Astrocyte of the hippocampus (primary cell): ENCODE measurements around the gene ZNF593.

ENCODE experiments used
- DNase-seq: peaks from one replicate; pipeline ENCODE4 v3.0.0; 2011; ENCODE audit warnings: low read depth, low spot score

ZNF593 gene

DNA sequence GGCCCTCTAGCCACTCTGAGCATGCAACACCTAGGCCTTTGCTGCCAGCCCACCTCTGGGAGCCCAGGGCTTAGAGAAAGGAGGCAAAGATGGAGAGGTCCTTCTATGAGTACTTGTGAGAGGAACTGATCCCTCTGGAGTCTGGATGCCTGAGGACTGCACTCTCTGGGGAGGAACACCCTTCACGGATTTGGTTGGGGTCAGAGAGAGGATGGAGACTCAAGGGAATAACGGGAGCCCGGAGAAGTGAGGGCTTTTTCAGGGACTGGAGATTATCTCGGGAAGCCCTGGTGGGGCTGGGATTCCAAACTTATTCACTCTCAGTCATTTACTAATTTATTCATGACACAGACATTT lies 532 bp upstream of the ZNF593 start:
- DNase-seq, result no peak

DNA sequence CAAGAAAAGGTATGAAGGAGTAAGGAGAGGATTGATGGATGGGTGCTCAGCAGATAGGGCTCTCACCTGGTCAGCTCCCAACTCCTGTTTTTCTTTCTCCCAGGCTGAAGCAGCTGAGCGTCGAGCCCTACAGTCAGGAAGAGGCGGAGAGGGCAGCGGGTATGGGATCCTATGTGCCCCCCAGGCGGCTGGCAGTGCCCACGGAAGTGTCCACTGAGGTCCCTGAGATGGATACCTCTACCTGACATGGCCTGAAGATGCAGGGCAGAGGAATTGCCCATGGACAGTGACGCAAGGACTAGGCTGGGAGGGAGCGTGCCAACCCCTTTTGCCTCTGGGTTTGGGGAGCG lies 739 bp downstream of the ZNF593 start:
- no peak for DNase-seq

DNA sequence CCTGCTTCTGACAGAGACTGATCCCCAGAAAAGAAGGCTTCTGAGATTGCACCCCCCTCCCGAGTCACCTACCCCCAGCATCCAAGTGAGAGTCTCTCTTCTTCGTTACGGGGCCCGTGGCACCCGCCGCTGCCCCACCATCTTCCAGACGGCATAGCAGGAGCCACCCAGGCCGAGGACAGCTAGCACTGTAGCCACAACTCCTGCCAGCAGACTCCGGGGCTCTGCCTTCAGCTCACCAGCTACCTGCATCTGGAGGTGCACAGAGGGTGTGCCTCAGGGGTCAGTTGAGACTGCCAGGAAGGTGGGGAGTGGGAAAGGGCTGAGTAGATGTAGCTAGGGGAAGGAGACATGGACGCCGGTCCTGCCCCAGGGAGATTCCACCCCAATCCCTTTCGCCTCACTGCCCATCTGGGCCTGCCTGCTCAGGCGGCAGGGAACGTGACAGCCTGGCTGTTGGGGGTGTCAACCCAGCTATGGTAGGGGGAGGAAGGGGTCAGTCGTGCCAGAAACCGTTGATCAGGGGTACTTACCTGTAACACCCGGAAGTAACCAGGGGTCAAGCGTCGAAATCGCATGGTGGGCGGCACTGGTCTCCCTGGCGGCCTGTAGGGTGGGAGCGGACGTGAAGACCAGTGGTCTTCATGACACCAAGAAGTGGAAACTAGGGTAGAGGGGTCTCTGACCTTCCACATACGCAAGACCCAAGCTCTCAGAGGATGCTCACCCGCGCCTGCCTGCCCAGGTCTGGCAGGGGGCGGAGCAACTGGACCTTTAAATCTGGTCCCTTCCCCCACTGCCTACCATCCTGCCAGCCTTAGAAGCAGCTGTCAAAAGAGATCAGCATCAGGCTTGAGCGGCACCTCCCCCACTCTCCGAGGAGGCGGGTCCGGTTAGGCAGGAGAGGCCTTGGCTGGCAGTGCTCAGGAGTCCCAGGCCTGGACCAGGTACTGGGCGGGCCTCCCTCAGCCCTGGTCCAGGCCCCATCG lies 1.7 kb downstream of the ZNF593 start, which contains the start of gene ZNF593OS:
Gene ZNF593OS (minus strand): TSS at position 749 of the 989 bp plus-strand sequence. CDS start 171 bp downstream, at position 578.
- DNase-seq, result no peak

DNA sequence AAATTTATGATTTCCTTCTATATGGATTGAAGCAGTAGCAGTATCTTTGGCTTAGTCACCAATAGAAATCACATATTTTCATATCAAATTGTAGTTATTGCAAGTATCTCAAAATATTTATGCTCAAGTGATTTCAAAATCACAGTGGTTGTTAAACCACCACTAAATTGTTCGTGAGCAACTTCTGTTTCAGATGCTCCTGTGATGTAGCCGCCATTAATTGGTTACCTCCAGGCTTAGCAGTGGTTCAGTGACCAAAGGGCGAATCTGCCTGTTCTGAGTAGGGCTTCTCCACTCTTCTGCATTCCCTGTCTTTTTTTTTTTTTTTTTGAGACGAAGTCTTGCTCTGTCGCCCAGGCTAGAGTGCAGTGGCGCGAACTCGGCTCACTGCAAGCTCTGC lies 5.6 kb downstream of the ZNF593 start:
- DNase-seq, result no peak

DNA sequence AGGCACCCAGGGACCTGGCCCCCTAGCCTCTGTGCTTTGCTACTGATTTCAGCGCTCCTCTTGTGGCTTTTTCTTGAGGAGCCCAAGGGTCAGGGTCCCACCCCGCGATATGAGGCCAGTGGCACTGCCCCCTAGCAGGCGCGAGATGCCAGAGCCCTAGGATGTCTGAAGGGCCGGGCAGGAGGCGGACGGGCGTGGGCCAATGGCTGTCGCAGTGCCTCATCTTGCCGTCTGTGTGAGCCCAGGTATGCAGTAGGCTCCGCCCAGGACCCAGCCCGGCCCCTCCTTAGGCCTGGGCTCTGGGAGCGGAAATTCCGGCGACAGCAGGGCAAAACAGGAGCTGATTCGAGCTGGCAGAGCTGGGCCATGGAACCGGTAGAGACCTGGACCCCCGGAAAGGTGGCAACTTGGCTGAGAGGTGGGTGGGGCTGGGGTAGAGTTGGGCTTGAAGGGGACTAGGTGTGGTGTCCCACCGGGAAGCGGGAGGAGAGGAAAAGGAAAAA lies 7.5 kb downstream of the ZNF593 start, which contains the start of gene CNKSR1:
Gene CNKSR1 (plus strand): TSS at position 310 of the 503 bp plus-strand sequence. CDS start 57 bp downstream, at position 367.
- no peak for DNase-seq

DNA sequence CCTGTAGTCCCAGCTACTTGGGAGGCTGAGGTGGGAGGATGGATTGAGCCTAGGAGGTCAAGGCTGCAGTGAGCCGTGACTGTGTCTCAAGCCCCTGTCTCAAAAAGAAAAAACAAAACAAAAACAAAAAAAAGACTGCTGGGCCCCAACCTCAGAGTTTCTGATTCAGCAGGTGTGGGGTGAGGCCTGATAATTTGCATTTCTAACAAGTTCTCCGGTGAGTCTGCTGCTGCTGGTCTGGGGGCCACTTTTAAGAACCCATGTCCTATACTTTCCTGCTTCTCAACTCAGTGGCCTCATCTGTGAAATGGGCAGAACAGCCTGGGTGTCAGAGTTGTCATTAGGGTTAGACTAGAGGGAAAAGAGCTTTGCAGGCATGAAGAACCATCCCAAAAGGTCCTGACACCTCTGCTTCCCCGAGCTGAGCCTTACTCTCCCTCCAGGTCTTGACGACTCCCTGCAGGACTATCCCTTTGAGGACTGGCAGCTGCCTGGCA lies 10.3 kb downstream of the ZNF593 start:
- DNase-seq, result no peak

DNA sequence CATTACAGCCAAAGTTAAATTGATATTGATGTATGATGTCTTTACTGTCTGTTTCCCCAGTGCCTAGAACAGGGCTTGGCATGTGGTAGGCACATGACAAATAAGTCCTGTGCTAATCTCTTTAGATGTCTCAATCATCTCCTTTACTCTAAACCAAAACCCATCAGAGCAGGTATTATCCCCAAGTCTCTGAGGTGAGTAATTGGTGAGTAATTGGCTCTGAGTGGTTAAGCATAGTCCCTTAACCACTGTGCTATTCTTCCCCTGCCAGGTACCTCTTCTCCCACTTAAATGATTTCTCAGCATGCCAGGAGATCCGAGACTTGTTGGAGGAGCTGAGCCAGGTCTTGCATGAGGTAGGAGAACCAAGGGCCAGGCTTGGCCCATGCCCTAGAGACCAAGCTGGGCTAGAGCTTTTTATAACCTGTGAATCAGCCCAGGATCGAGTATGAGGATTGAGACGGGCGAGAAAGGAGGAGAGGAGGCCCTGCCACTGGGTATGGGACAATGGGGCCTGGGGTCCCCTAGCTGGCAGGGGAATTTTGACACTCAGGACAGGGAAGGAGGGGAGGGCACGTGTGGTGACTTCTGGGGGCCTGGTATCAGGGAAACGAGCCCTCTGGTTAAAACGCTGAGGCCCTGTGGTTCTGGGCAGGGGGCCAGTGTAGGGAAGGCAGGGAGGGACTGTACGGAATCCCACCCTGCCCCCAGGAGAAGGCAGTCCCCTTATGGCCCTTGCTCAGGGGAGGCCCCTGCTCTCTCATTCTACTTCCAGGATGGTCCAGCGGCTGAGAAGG lies 12.1 kb downstream of the ZNF593 start:
- peak; percentile 43 for DNase-seq

DNA sequence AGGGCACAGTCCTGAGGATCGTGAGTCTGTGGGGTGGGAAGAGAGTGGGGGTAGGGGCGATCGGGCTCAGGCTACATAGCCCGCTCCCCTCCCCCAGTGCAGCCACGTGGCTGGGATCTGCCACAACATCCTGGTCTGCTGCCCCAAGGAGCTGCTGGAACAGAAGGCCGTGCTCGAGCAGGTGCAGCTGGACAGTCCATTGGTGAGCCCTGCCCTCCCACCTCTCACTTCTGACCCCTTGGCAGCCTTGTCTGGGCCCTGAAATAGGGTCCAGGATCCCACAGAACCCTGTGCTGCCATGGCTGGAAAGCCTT lies 12.6 kb downstream of the ZNF593 start:
- DNase-seq, result no peak

DNA sequence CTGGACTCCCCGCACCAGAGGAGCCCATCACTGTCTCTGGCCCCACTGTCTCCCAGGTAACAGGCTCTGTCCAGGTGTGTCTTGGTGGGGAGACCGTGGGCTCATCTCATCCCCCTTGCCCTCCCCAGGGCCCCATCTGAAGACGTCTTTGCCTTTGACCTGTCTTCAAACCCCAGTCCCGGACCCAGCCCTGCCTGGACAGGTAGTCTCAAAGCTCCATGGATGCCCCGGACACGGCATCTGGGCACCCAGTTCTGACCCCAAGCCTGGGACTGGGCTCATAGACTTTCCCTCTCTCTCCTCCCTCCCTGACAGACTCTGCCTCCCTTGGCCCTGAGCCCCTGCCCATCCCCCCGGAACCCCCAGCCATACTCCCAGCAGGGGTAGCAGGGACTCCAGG lies 14.4 kb downstream of the ZNF593 start:
- no peak for DNase-seq

DNA sequence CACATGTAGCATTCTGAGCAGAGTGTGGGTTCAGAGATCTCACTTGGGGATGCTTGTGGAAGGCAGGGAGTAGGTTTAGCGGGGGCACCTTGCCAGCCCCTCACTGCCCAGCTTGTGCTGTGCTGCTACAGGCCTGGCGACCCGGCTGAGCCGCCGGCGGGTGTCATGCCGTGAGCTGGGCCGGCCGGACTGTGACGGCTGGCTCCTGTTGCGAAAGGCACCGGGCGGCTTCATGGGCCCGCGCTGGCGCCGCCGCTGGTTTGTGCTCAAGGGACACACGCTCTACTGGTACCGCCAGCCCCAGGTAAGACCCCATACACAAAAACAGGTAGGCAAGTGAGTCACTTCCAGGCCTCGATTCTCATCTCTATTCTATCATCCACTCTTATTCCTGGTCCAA lies 15.2 kb downstream of the ZNF593 start:
- DNase-seq, result no peak

DNA sequence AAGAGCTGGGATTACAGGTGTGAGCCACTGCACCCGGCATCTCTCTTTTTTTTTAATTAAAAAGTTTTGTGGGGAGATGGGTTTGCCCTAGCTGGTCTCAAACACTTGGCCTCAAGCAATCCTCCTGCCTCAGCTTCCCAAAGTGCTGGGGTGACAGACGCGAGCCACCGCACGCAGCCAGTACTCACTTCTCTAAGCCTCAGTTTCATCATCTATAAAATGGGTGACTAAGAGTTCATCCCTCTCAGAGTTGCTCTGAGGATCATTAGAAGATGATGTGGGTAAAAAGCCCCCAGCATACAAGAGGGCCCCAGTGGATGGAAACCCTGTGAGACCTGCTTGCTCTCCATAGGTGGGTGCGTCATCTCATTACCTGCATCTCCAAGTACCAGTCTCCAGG lies 18.2 kb downstream of the ZNF593 start:
- DNase-seq, result no peak

DNA sequence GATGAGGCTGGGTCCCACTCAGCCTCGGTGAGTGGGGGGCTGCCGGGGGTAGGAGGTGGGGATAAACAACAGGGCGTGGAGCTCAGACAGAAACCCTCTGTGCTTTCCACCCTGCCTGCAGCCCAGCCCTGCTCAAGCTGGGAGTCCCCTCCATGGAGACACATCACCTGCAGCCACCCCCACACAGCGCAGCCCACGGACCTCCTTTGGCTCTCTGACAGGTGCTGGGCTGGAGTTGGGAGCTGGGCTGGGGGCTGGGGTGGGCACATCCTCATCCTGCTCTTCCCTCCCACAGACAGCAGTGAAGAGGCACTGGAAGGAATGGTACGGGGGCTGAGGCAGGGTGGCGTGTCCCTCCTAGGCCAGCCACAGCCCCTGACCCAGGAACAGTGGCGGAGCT lies 18.8 kb downstream of the ZNF593 start:
- no peak for DNase-seq

DNA sequence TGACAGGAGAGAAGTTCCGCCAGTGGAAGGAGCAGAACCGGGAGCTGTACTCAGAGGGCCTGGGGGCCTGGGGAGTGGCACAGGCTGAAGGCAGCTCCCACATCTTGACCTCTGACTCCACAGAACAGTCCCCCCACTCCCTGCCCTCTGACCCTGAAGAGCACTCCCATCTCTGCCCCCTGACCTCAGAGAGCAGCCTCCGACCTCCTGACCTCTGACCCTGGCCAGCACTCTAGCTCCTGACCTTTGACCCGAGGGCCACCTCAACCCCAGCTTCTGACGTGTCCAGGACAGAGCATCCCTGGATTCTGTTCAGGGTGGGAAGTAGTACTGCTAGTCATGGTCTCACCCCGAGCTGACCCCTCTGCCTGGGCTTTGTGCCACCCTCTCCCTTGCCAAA lies 19.6 kb downstream of the ZNF593 start:
- no peak for DNase-seq

DNA sequence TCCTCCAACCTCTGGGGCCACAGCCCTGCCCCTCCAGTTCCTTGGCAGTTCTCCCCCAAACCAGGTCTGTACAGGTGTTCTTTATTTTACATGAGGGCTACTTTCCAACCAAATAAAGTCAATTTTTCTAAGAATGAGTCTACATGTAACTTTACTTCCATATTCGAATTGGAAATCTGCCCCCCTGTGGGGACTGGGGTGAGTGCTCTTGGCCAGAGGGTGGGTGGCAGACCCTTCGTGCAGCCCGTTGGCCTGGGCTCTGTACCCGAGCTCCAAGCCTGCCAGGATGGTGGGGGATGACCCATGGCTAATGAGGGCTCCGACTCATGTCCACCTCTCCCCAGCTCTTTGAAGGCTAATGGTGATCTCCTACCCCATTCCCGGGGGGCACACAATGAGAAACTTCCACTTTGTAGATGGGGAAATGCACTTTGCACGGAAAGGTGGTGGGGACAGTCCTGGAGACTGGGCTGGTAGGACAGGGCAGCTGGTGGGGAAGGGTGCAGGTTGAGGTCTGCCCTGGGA lies 20.1 kb downstream of the ZNF593 start:
- DNase-seq, result no peak

DNA sequence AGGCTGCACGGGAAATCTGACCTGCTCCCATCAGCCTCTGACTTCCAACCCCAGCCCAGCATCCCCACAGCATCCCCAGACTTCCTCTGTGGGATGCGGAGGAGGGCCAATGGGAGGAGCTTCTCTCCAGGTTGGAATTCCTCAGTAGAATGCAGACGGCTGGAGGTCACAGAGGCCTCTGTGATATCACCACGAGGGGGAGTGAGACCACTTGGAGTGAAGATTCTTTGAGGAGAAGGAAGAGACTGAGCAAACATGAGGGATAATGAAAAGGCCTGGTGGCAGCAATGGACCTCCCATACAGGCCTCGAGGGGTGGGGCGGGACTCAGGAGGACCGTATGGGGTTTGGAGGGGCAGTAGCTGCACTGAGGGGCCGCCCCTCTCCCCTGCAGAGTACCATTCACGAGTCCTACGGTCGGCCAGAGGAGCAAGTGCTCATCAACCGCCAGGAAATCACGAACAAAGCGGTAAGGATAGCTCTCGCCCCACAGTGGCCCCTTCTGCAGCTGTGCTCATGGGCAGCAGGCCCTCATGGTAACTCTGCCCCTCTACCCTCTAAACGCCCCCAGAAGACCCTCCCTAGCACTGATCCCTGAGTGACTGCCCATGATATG lies 20.8 kb downstream of the ZNF593 start, which contains the start of gene CATSPER4:
Gene CATSPER4 (plus strand): TSS at position 230 of the 615 bp plus-strand sequence. CDS start 26 bp downstream, at position 256.
- no peak for DNase-seq

DNA sequence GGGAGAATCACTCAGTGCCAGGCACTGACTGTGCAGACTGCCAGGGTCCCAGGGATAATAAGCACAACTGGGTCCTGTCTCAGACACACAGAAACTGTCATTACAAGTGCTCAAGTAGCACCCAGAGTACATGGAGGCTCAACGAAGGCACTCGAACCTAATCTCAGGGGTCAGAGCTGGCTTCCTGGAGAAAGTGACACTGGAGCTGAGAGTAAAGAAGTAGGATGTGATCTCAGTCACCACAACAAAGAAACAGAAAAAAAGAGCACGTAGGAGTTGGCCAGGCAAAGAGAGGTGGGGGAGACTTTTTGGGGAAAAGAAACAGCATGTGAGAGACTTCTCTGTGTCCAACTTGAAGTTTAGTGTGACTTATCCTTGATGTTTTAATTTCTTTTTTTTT lies 22.0 kb downstream of the ZNF593 start:
- DNase-seq, result no peak

DNA sequence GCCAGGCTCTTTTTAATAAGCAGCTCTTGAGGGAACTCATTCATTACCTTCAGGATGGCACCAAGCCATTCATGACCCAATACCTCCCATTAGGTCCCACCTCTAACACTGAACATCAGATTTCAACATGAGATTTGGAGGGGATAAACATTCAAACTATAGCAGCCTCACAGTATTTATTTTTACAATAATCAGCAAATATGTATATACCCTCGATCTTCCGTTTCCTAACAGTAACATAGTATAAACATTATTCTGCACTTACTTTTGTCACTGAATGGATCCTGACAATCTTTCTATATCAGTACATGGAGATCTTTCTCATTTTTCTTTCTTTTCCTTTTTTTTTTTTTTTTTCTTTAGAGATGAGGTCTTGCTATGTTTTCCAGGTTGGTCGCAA lies 26.1 kb downstream of the ZNF593 start:
- DNase-seq, result no peak

DNA sequence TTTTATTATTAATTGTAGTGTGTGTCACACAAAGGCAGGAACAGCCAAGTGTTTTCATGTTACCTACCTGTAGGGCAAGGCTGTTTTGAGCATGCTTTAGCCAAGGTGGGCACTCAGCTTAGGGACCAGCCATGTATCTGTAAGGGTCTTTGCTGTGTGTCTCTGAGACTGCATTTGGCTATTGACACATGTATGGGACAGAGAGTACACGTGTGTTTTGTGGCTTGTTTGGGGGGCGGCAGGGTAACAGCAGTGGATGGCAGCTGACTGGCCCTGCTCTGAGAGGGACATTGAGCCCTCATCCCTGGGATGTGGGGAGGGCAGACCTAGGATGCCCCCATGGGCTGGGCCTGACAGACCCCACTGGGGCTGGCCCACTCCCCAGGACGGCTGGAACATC lies 27.6 kb downstream of the ZNF593 start:
- DNase-seq, result no peak

DNA sequence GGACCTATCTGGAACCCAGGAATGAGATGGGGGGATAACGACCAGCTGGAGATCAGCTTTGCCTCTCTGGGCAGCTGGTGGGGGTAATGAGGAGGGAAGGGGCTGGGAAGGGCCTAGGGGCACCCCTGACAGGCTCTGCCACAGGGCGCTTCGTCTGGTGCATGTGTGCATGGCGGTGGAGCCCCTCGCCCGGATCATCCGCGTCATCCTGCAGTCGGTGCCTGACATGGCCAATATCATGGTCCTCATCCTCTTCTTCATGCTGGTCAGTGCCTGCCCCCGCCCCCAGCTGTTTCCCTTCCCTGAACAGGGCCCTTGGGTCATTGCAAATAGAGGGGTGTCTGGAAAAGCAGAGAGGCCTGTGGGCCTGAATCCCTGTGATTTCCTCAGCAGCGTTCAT lies 28.1 kb downstream of the ZNF593 start:
- no peak for DNase-seq

DNA sequence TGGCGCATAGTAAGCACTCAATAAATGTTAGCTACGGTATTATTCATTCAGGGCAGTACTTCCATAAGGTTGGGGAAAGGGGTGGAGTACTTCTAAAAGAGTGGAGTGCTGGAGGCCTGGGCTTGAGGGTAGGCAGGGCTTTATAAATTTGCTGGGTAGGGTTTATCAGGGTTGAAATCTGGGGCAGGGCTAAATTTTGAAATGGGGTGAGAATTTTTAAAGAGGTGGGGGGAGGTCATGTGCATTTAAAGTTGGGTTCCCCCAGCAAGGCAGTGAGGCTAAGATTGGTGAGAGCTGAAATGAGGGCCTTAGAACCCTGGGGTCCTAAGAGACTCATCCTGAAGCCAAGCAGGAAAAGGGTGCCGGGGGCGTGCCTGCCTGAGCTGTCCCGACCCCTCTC lies 30.7 kb downstream of the ZNF593 start:
- DNase-seq, result no peak

DNA sequence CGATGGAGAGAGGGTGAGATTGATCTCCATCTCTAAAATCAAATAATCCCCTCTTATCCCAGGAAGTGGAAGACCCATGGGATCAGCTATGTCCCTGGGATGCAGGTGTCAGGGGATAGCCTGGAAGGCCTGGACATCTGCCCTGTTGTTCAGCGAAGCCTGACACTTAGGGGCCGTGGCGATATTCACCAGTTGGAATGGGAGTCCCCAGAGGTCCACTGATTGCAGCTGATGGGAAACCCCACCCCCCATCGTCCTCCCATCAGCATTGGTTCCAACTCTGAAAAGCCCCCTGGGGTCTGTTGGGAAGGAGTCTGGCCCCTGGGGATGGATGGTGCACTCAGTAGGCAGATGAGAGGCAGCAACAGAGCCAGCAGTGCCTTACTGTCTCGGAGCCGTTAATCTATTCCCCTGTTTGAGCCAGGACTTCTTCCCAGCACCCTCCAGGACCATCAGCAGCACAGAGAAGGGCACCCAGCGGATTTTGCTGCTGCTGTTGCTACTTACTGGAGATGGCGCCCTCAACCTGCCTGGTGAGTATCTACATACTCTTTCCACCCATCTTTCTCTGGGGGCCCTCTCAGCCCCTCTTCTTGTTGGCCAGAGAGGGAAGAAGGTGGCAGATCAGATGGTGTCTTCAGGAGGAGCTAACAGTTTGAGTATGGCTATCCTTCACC lies 34.1 kb downstream of the ZNF593 start:
- no peak for DNase-seq
